Activated naive CD8-positive, alpha-beta T cell treated with anti-CD3 and anti-CD28 coated beads, Interleukin-2, amount 50 U/mL, for 24 hours (primary cell): Measurements from ENCODE around the gene DCTN5.

ENCODE experiments used
- ATAC-seq: fragments of 150-1000 bp; cut with Tn5 transposase; one replicate; pipeline ENCODE4 v1.10.0; 2021
- DNase-seq: peaks from one replicate; pipeline ENCODE4 v3.0.0; 2021
- H3K27ac Mint-ChIP-seq: one replicate; pipeline ENCODE4 v1.8.0; 2021; ENCODE audit warnings: mild to moderate bottlenecking, mixed read lengths
- H3K27me3 Mint-ChIP-seq: one replicate; pipeline ENCODE4 v1.8.0; 2021; ENCODE audit warnings: mixed read lengths
- H3K36me3 Mint-ChIP-seq: one replicate; pipeline ENCODE4 v1.8.0; 2021; ENCODE audit warnings: low read depth, mixed read lengths
- H3K4me1 Mint-ChIP-seq: one replicate; pipeline ENCODE4 v1.8.0; 2021; ENCODE audit warnings: mixed read lengths
- H3K4me3 Mint-ChIP-seq: one replicate; pipeline ENCODE4 v1.8.0; 2021; ENCODE audit warnings: mild to moderate bottlenecking, moderate library complexity, mixed read lengths
- H3K9me3 Mint-ChIP-seq: one replicate; pipeline ENCODE4 v1.8.0; 2021; ENCODE audit warnings: mixed read lengths

Gene DCTN5

GRCh38 chr16:23695756-23696155, 54.5 kb downstream of the DCTN5 start:
- Mint-ChIP-seq H3K27me3 (peaks cover 10% of the 10 kb centered on the region), H3K4me1 (peaks cover 3% of the 10 kb centered on the region), H3K36me3 (peaks cover 6% of the 10 kb centered on the region), H3K9me3 (no peaks in the 10 kb centered on the region), H3K4me3 (no peak overlapping the region), H3K27ac (no peak overlapping the region)
- DNase-seq (no peak), ATAC-seq (no peak)

GRCh38 chr16:23699100-23699499, 57.8 kb downstream of the DCTN5 start:
- DNase-seq (no peak), ATAC-seq (no peak)
- no peak overlapping the region for H3K27ac Mint-ChIP-seq
- H3K9me3 Mint-ChIP-seq, result peaks cover 9% of the 10 kb centered on the region
- peaks cover 14% of the 10 kb centered on the region for H3K27me3 Mint-ChIP-seq
- peaks cover 3% of the 10 kb centered on the region for H3K4me1 Mint-ChIP-seq
- H3K4me3 Mint-ChIP-seq, result no peak overlapping the region
- peaks cover 2% of the 10 kb centered on the region for H3K36me3 Mint-ChIP-seq

GRCh38 chr16:23700093-23700492, 58.8 kb downstream of the DCTN5 start:
- no peak for DNase-seq
- no peaks in the 10 kb centered on the region for H3K4me1 Mint-ChIP-seq

GRCh38 chr16:23700509-23700908, 59.2 kb downstream of the DCTN5 start:
- H3K27ac Mint-ChIP-seq, result no peak overlapping the region
- peaks cover 6% of the 10 kb centered on the region for H3K27me3 Mint-ChIP-seq
- ATAC-seq (no peak), DNase-seq (no peak)
- H3K4me3 Mint-ChIP-seq, result no peak overlapping the region
- H3K9me3 Mint-ChIP-seq, result peaks cover 9% of the 10 kb centered on the region
- peaks cover 2% of the 10 kb centered on the region for H3K36me3 Mint-ChIP-seq
- no peaks in the 10 kb centered on the region for H3K4me1 Mint-ChIP-seq

More at GRCh38 chr16:23700093-23700492, 58.8 kb downstream of the DCTN5 start:
- no peak overlapping the region for H3K4me3 Mint-ChIP-seq
- no peak overlapping the region for H3K27ac Mint-ChIP-seq
- H3K27me3 Mint-ChIP-seq, result peaks cover 7% of the 10 kb centered on the region
- peaks cover 9% of the 10 kb centered on the region for H3K9me3 Mint-ChIP-seq
- ATAC-seq, result no peak
- peaks cover 2% of the 10 kb centered on the region for H3K36me3 Mint-ChIP-seq

GRCh38 chr16:23701045-23701444, 59.8 kb downstream of the DCTN5 start:
- DNase-seq, result no peak
- H3K9me3 Mint-ChIP-seq, result peaks cover 9% of the 10 kb centered on the region
- ATAC-seq, result no peak
- no peak overlapping the region for H3K27ac Mint-ChIP-seq
- H3K4me1 Mint-ChIP-seq, result no peaks in the 10 kb centered on the region
- H3K4me3 Mint-ChIP-seq, result no peak overlapping the region
- H3K36me3 Mint-ChIP-seq, result peaks cover 2% of the 10 kb centered on the region
- peaks cover 6% of the 10 kb centered on the region for H3K27me3 Mint-ChIP-seq

GRCh38 chr16:23702951-23703350, 61.7 kb downstream of the DCTN5 start:
- Mint-ChIP-seq H3K27me3 (peaks cover 14% of the 10 kb centered on the region), H3K4me1 (no peaks in the 10 kb centered on the region), H3K27ac (no peak overlapping the region), H3K9me3 (peaks cover 9% of the 10 kb centered on the region), H3K4me3 (no peak overlapping the region), H3K36me3 (peaks cover 2% of the 10 kb centered on the region)
- no peak for DNase-seq
- no peak for ATAC-seq

- Mint-ChIP-seq H3K27ac (no peak overlapping the region), H3K27me3 (peaks cover 21% of the 10 kb centered on the region), H3K9me3 (peaks cover 15% of the 10 kb centered on the region), H3K4me1 (no peaks in the 10 kb centered on the region), H3K36me3 (peaks cover 2% of the 10 kb centered on the region), H3K4me3 (no peak overlapping the region)
- DNase-seq, result no peak
- no peak for ATAC-seq
These were observed 63.7 kb downstream of the DCTN5 start for GRCh38 chr16:23704772-23705516.

- Mint-ChIP-seq H3K27ac (no peak overlapping the region), H3K27me3 (peaks cover 23% of the 10 kb centered on the region), H3K36me3 (peaks cover 5% of the 10 kb centered on the region), H3K9me3 (peaks cover 21% of the 10 kb centered on the region), H3K4me3 (no peak overlapping the region), H3K4me1 (no peaks in the 10 kb centered on the region)
- no peak for ATAC-seq
- no peak for DNase-seq
These were observed 64.2 kb downstream of the DCTN5 start for GRCh38 chr16:23705517-23705902.

GRCh38 chr16:23706439-23706838, 65.2 kb downstream of the DCTN5 start:
- ATAC-seq, result no peak

GRCh38 chr16:23709536-23709935, 68.3 kb downstream of the DCTN5 start:
- DNase-seq, result no peak
- Mint-ChIP-seq H3K4me3 (no peak overlapping the region), H3K4me1 (no peaks in the 10 kb centered on the region), H3K27me3 (peaks cover 42% of the 10 kb centered on the region), H3K36me3 (peaks cover 2% of the 10 kb centered on the region), H3K9me3 (peaks cover 12% of the 10 kb centered on the region), H3K27ac (no peak overlapping the region)
- ATAC-seq, result no peak

More at GRCh38 chr16:23706439-23706838, 65.2 kb downstream of the DCTN5 start:
- peaks cover 28% of the 10 kb centered on the region for H3K27me3 Mint-ChIP-seq
- DNase-seq, result no peak
- H3K4me1 Mint-ChIP-seq, result no peaks in the 10 kb centered on the region
- H3K9me3 Mint-ChIP-seq, result peaks cover 21% of the 10 kb centered on the region
- peaks cover 5% of the 10 kb centered on the region for H3K36me3 Mint-ChIP-seq
- H3K27ac Mint-ChIP-seq, result no peak overlapping the region
- H3K4me3 Mint-ChIP-seq, result no peak overlapping the region

GRCh38 chr16:23710008-23710407, 68.7 kb downstream of the DCTN5 start:
- peaks cover 12% of the 10 kb centered on the region for H3K9me3 Mint-ChIP-seq
- DNase-seq (no peak), ATAC-seq (no peak)
- no peak overlapping the region for H3K27ac Mint-ChIP-seq
- peaks cover 46% of the 10 kb centered on the region for H3K27me3 Mint-ChIP-seq
- peaks cover 2% of the 10 kb centered on the region for H3K36me3 Mint-ChIP-seq
- H3K4me3 Mint-ChIP-seq, result no peak overlapping the region
- no peaks in the 10 kb centered on the region for H3K4me1 Mint-ChIP-seq

GRCh38 chr16:23710504-23710903, 69.2 kb downstream of the DCTN5 start:
- peaks cover 2% of the 10 kb centered on the region for H3K36me3 Mint-ChIP-seq
- no peak overlapping the region for H3K27ac Mint-ChIP-seq
- H3K9me3 Mint-ChIP-seq, result peaks cover 12% of the 10 kb centered on the region
- ATAC-seq, result no peak
- no peak overlapping the region for H3K4me3 Mint-ChIP-seq
- peaks cover 46% of the 10 kb centered on the region for H3K27me3 Mint-ChIP-seq
- no peak for DNase-seq
- no peaks in the 10 kb centered on the region for H3K4me1 Mint-ChIP-seq

GRCh38 chr16:23711785-23712184, 70.5 kb downstream of the DCTN5 start:
- Mint-ChIP-seq H3K36me3 (peaks cover 2% of the 10 kb centered on the region), H3K27ac (no peak overlapping the region), H3K4me1 (no peaks in the 10 kb centered on the region), H3K9me3 (peaks cover 12% of the 10 kb centered on the region), H3K4me3 (no peak overlapping the region), H3K27me3 (peaks cover 52% of the 10 kb centered on the region)
- no peak for DNase-seq
- ATAC-seq, result no peak

GRCh38 chr16:23712976-23713375, 71.7 kb downstream of the DCTN5 start, which contains the start of gene ERN2:
ERN2 (minus strand) TSS chr16:23713222; CDS start chr16:23713187, 35 bp downstream.
- H3K27me3 Mint-ChIP-seq, result peaks cover 52% of the 10 kb centered on the region
- ATAC-seq (no peak), DNase-seq (no peak)
- H3K9me3 Mint-ChIP-seq, result peaks cover 12% of the 10 kb centered on the region
- H3K27ac Mint-ChIP-seq, result no peak within 1 kb of the TSS
- peaks cover 2% of the 10 kb centered on the region for H3K36me3 Mint-ChIP-seq
- no peak within 1 kb of the TSS for H3K4me3 Mint-ChIP-seq
- no peaks in the 10 kb centered on the region for H3K4me1 Mint-ChIP-seq

GRCh38 chr16:23716484-23716883, 75.2 kb downstream of the DCTN5 start:
- Mint-ChIP-seq H3K27me3 (peaks cover 41% of the 10 kb centered on the region), H3K4me3 (no peak overlapping the region), H3K9me3 (no peaks in the 10 kb centered on the region), H3K36me3 (no peaks in the 10 kb centered on the region), H3K27ac (no peak overlapping the region), H3K4me1 (no peaks in the 10 kb centered on the region)
- no peak for DNase-seq
- ATAC-seq, result no peak
